GM18508 (cell line): ENCODE results near the gene OR13C9.
"Not testable (repeated sequence)": the region's sequence is repeated elsewhere in the genome, so short reads cannot be mapped to it uniquely, and the experiment has no call there.

Experiments used
- ATAC-seq: cut with Tn5 transposase; IDR thresholded peaks from one replicate; pipeline ENCODE4 v1.9.1; 2021; ENCODE audit warnings: moderate number of reproducible peaks; ENCODE audit not compliant: insufficient read depth, unreplicated experiment

OR13C9 gene, protein sequence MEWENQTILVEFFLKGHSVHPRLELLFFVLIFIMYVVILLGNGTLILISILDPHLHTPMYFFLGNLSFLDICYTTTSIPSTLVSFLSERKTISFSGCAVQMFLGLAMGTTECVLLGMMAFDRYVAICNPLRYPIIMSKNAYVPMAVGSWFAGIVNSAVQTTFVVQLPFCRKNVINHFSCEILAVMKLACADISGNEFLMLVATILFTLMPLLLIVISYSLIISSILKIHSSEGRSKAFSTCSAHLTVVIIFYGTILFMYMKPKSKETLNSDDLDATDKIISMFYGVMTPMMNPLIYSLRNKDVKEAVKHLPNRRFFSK

DNA sequence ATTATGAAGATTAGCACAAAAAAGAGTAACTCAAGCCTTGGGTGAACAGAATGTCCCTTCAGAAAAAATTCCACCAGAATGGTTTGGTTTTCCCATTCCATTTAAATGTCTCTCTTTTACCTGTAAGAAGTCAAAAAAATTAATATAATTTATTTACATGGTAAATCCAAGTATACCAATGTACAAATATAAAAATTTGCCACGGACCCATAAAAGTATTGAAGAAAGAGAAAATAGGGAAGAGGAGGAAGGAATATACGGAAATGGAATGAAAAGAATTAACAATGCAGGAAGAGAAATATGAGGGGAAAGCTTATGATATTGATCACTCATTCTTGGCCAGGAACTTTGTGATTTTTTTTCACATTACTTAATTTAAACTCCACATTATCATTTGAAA lies at the start of gene OR13C9:
OR13C9 (minus strand) TSS at position 101 of the 400 bp plus-strand sequence; CDS start at position 101, 0 bp downstream.
- no peak for ATAC-seq

DNA sequence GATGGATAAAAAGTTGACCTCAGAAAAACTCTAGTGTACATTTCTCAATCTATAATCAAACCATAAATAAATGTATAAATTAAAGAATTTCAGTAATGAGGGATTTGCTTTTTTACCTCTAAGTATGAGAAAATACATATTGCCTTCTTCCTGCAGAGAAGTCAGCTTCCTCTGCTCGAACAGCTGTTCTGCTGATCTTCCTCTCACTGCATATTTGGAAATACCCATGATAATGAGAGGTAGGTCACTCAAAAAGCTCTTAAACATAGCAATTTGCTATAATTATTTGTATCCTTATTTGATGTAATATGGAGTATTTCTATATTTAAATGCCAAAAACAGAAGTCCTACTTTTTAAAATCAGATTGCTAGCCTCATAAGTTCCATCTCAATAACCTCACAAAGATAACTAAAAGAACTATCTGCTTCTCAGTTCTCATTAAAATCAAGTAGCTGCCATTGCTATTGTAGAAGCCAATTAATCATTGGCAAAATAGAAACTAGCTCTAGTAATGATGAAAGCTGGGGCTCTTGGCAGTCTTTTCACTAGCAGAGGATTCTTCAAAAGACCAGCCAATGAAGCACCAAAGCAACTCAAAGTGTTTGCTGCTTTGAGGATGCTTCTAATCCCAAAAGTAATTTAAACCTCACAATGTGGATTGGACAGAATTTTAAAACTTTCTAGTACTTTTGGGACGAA lies 40.6 kb upstream of the OR13C9 start:
- ATAC-seq, result peak; percentile 59

DNA sequence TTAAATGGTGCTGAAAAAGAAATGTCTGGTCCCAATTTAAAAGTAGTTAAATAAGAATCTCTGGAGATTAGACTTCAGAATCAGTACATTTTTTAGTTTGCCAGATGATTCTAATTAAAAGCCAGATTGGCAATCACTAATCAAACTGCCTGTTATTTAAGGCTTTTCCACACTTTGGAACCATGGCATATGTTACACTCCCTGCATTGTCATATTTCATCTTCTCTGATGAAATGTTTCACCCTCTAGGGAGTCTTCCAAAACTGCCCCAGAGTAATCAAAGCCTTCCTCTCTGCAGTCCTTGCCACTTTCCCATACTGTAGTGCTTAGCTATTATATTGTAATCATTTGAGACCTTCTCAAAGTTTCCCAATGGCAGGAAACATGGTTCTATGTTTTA lies 17.5 kb upstream of the OR13C9 start:
- ATAC-seq, result no peak

DNA sequence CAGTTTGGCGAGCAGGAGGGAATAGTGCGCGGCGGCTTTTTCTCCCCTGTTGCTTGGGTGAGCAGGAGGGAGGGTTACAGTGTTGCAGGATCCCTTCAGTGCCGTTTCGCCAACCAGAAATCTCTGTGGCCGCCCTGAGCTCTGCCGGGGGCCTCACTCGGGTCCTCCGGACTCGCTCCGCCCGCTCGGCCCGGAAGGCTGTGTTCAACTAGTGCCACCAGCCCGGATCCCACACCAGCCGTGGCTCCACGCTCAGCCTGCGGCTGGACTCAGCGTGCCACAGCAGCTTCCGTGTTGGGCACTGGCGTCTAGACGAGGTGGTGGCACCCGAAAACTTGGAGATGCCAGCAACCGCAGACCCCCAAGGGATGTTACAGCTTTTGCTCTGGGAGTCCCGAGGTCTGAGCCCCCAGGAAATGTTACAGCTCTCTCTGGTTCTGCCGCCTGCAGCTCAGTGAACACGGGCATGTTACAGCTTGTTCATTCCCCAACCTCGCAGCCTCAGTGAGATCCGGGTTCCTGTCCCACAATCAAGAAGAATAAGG lies 16.0 kb upstream of the OR13C9 start:
- ATAC-seq, result no peak

DNA sequence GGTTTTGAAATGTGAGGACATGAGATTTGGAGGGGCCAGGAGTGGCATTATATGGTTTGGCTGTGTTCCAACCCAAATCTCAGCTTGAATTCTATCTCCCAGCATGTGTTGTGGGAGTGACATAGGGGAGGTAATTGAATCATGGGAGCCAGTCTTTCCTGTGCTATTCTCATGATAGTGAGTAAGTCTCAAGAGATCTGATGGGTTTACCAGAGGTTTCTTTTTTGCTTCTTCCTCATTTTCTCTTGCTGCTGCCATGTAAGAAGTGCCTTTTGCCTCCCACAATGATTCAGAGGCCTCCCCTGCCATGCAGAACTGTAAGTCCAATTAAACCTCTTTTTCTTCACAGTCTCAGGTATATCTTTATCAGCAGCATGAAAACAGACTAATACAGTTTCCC lies 8.0 kb upstream of the OR13C9 start:
- not testable (repeated sequence) for ATAC-seq

DNA sequence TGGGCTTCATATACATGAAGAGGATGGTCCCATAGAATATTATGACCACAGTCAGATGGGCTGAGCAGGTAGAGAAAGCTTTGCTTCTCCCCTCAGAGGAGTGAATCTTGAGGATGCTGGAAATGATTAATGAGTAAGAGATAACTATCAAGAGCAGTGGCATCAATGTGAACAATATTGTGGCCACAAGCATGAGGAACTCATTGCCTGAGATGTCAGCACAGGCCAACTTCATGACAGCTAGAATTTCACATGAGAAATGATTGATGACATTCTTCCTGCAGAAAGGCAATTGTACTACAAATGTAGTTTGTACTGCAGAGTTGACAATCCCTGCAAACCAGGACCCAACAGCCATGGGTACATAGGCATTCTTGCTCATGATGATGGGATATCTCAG lies 586 bp downstream of the OR13C9 start:
- no peak for ATAC-seq

DNA sequence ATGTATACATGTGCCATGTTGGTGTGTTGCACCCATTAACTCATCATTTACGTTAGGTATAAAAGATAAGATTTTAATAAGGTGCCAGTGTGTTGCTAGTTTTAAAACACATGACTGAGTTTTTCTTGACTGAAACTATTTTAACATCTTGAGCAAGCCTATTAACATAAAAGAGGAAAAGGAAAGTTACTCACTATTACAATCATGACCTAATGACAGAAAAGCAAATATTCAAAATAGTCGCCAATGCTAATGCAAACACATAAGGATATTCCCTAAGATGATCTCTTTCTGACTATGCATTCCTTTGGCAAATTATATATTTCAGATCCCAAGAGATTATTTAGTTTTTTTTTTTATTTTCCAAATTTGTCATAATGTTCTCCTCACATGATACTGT lies 6.8 kb downstream of the OR13C9 start:
- no peak for ATAC-seq

DNA sequence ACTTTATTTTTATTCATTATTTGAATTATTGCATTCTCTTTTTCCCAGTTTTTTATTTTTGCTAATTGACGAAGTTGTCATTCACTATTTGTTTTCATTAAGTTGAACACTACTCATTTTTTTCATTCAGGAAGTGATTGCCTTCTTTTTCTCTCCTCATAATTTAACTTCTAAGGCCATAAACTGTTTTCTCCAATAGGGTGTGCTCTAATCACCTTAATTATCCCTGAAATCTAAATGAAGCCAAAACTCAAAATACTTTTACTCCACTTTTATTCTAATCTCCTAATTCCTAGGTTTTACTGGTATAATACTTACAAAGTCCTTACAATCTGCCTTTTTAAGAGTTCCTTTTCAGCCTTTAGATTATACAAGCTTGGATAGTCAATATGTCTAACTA lies 9.7 kb downstream of the OR13C9 start:
- ATAC-seq, result no peak

DNA sequence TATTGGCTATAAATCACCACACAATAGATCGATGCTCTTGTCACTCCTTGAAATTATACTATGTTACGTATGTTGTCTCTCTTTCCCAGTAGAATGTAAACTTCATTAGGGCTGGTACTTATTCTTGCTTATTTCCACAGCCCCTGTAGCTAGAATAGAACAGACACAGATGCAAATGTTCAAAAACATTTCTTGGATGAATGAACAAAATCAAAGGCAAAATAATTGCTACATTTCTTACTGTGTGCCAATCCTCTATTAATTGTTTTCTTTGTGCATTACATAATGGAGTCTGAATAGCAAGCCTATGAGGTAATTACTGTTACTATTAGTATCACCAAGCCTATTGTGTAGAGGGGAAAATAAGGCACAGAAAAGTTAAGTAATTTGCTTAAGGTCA lies 11.9 kb downstream of the OR13C9 start:
- ATAC-seq, result no peak

DNA sequence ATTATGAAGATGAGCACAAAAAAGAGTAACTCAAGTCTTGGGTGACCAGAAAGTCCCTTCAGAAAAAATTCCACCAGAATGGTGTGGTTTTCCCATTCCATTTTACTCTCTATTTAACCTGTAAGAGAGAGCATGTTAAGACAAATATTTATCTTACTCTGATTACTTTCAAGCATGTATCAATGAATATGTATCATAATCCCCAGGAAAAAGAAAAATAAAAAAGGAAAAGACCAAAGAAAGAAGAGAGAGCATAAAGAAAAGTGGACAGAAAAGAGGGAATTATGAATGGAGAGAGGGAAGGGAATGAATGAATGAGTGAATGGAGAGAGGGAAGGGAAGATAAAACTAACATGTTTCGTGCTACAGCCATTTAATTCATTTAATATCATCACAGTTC lies 12.5 kb downstream of the OR13C9 start, which contains the start of gene OR13C2:
OR13C2 (minus strand) TSS at position 101 of the 400 bp plus-strand sequence; CDS start at position 101, 0 bp downstream.
- not testable (repeated sequence) for ATAC-seq

DNA sequence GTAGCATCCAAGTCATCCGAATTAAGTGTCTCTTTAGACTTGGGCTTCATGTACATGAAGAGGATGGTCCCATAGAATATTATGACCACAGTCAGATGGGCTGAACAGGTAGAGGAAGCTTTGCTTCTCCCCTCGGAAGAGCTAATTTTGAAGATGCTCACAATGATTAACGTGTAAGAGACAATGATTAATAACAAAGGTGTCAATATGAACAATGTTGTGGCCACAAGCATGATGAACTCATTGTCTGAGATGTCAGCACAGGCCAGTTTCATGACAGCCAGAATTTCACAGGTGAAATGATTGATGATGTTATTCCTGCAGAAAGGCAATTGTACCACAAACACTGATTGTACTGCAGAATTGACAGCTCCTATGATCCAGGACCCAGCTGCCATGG lies 13.2 kb downstream of the OR13C9 start:
- ATAC-seq, result peak; percentile 90

DNA sequence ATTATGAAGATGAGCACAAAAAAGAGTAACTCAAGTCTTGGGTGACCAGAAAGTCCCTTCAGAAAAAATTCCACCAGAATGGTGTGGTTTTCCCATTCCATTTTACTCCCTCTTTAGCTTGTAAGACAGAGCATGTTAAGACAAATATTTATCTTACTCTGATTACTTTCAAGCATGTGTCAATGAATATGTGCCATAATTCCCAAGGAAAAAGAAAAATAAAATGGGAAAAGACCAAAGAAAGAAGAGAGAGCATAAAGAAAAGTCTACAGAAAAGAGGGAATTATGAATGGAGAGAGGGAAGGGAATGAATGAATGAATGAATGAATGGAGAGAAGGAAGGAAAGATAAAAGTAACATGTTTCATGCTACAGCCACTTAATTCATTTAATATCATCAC lies 18.7 kb downstream of the OR13C9 start, which contains the start of gene OR13C5:
OR13C5 (minus strand) TSS at position 101 of the 400 bp plus-strand sequence; CDS start at position 101, 0 bp downstream.
- not testable (repeated sequence) for ATAC-seq

DNA sequence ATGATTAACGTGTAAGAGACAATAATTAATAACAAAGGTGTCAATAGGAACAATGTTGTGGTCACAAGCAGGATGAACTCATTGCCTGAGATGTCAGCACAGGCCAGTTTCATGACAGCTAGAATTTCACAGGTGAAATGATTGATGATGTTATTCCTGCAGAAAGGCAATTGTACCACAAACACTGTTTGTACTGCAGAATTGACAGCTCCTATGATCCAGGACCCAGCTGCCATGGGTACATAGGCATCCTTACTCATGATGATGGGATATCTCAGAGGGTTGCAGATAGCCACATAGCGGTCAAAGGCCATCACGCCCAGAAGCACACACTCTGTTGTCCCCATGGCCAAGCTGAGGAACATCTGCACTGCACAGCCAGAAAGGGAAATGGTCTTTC lies 19.3 kb downstream of the OR13C9 start:
- ATAC-seq, result peak; percentile 65

DNA sequence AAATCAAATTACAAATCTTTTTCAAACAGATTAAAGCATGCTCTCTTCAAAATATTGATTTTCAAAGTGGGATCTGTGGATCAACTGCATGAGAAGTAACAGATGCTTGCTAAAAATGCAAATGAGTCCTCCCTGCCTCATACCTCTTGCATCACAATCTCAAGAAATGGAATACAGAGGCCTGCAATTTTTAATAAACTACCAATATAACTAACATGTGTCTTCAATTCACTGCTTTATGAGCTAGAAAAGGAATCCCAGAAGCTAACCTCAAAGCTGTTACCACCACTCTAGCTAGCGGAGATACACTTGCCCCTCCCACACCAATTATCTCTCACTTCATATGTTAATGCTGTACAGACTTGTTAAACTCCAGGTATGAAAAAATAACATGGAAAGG lies 28.4 kb downstream of the OR13C9 start:
- no peak for ATAC-seq

DNA sequence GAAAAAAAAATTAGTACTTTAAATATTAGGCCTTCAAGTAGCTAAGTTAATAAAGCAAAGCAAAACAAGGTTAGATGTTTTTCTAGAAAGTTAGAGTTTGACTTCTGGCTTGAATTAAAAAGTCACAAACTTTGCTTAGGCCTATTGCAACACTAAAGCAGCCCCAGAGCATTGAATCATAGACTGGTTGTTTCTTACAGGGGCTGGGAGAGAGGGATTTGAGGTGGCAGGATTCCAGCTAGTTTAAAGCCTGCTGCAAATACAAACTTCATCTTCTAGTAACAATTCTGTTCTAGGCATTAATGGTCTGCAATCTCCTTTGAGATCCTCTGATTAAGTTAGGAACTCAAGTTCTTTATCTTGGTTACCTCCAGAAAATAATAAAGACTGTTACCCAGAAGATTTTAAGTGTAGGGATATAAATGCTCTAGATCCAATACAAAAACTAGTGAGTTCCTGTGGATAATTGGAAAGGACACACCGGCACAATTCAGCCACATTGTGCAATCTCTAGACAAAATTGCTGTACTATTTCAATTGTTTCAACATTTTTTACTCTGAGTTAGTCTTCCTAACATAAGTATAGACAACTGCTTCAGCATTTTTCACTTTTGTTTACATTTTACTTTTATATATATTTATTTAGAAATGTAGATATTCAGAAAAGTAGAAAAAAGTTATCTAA lies 31.4 kb downstream of the OR13C9 start:
- ATAC-seq, result no peak

DNA sequence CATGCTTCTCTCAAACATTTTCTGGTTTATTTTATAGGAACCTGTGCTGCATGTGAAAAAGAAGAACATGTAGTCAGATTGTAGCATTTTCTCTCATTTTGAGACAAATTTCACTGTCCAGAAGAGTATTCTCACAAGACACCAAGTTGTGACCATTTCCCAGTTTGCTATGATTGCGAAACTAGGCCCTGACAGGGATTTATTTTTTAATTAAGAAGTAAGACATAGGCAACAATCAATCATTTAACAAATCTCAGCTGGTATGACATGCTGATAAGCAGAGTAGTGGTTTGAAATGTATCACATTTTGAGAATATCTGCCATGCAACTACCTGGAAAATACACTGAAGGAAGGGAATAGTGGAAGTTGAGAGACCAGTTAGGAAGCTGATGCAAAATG lies 37.4 kb downstream of the OR13C9 start:
- no peak for ATAC-seq

DNA sequence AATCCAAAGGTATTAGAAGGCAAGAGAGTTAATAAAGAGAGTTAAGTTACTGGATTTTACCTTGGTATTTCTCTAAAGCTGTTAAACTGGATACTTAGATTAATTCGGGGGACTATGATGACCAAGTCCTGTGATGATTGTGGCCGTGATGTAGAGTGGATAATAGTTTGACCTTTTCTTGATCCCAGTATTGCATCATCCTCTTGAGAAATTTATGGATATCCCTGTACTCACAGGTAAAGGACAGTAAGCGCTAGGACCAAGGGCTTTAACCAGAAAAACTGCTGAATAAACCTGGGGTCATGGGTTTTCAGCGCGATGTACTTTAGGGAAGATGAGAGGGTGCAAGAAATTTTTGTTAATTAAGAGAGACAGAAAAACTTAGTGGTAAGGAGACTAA lies 40.7 kb downstream of the OR13C9 start:
- no peak for ATAC-seq

DNA sequence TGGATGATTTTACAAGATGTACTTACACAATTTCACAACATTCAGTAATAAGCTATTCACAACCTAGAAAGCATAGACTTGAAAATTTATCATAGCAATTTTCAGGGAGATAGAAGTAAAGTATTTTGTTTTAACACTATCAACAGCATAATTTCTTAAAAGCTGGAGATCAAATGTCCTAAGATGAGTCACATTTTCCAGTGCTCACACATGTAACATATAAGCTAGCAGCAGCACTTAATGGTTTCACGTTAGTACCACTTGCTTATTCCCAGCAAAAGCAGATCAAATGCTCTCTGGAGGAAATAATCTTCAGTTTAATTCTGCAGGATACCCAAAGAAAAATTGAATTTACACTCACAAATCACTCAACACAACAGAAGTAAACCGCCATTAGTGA lies 42.5 kb downstream of the OR13C9 start:
- ATAC-seq, result no peak

DNA sequence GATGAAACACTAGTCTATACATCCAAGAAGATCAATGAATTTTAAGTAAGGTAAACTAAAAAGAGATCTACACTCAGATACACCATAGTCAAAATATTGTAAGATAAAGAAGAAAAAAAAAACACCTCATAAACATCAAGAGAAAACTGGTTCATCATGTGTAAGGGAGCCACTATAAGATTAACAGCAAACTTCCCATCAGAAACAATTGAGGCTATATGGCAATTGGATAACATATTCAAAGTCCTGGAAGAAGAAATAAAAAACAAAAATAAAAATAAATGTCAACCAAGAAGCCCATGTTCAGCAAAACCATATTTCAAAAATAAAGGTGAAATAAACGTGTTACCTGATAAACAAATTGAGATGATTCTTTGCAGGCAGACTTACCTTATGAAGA lies 45.4 kb downstream of the OR13C9 start:
- ATAC-seq, result no peak

DNA sequence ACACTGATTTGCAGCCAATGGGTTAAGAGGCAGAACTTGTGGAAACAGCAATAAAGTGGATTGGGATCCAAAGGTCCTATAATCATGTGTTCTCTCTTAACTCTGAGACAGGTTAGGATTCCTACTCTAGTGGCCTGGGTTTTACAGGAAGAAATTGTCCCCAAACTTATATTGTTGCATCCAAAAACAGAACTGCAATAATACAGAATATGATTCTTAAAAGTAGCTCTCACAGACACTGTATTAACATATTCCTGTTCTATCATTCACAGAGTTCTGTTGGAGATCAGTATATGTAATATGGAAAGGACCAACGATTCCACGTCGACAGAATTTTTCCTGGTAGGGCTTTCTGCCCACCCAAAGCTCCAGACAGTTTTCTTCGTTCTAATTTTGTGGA lies 49.1 kb downstream of the OR13C9 start, which contains the start of gene OR13C8:
OR13C8 (plus strand) TSS at position 301 of the 400 bp plus-strand sequence; CDS start at position 301, 0 bp downstream.
- ATAC-seq, result no peak
